ENCODE data around the gene TRAF7.

TRAF7 gene

GRCh38 chr16:2142942-2143877 lies 12.4 kb upstream of the TRAF7 start:
- H3K9me3 ChIP-seq (ENCODE audit: control insufficient read depth, insufficient read depth, low read length): no peaks in the 10 kb centered on the region
- H3K4me1 ChIP-seq (ENCODE audit: control insufficient read depth, insufficient read depth, low read length): no peaks in the 10 kb centered on the region
- H3K36me3 ChIP-seq (ENCODE audit: control insufficient read depth, insufficient read depth, low read length): no peaks in the 10 kb centered on the region
- no peak overlapping the region for H3K4me3 ChIP-seq (ENCODE audit: low read depth, low read length)
- no peak overlapping the region for H3K9ac ChIP-seq (ENCODE audit: low read depth, low read length)
- H3K27me3 ChIP-seq (ENCODE audit: control insufficient read depth, insufficient read depth, low read length): no peaks in the 10 kb centered on the region

- H3K4me1 ChIP-seq (ENCODE audit: control insufficient read depth, insufficient read depth, low read length): no peaks in the 10 kb centered on the region
- no peaks in the 10 kb centered on the region for H3K27me3 ChIP-seq (ENCODE audit: control insufficient read depth, insufficient read depth, low read length)
- H3K9ac ChIP-seq (ENCODE audit: low read depth, low read length): no peak overlapping the region
- H3K9me3 ChIP-seq (ENCODE audit: control insufficient read depth, insufficient read depth, low read length): no peaks in the 10 kb centered on the region
- H3K36me3 ChIP-seq (ENCODE audit: control insufficient read depth, insufficient read depth, low read length): no peaks in the 10 kb centered on the region
- H3K4me3 ChIP-seq (ENCODE audit: low read depth, low read length): no peak overlapping the region
Observed at GRCh38 chr16:2143878-2144485, 11.6 kb upstream of the TRAF7 start.

GRCh38 chr16:2145843-2146242 lies 9.7 kb upstream of the TRAF7 start:
- Histone ChIP-seq H3K27me3 (ENCODE audit: control insufficient read depth, insufficient read depth, low read length) (no peaks in the 10 kb centered on the region), H3K4me1 (ENCODE audit: control insufficient read depth, insufficient read depth, low read length) (peaks cover 3% of the 10 kb centered on the region), H3K9me3 (ENCODE audit: control insufficient read depth, insufficient read depth, low read length) (no peaks in the 10 kb centered on the region), H3K4me3 (ENCODE audit: low read depth, low read length) (no peak overlapping the region), H3K9ac (ENCODE audit: low read depth, low read length) (no peak overlapping the region), H3K36me3 (ENCODE audit: control insufficient read depth, insufficient read depth, low read length) (no peaks in the 10 kb centered on the region)

- no peak overlapping the region for H3K9ac ChIP-seq (ENCODE audit: low read depth, low read length)
- no peaks in the 10 kb centered on the region for H3K9me3 ChIP-seq (ENCODE audit: control insufficient read depth, insufficient read depth, low read length)
- H3K4me1 ChIP-seq (ENCODE audit: control insufficient read depth, insufficient read depth, low read length): peaks cover 7% of the 10 kb centered on the region
- no peak overlapping the region for H3K4me3 ChIP-seq (ENCODE audit: low read depth, low read length)
- H3K27me3 ChIP-seq (ENCODE audit: control insufficient read depth, insufficient read depth, low read length): no peaks in the 10 kb centered on the region
- H3K36me3 ChIP-seq (ENCODE audit: control insufficient read depth, insufficient read depth, low read length): peaks cover 4% of the 10 kb centered on the region
Observed at GRCh38 chr16:2147378-2147777, 8.2 kb upstream of the TRAF7 start.

- Histone ChIP-seq H3K36me3 (ENCODE audit: control insufficient read depth, insufficient read depth, low read length) (peaks cover 11% of the 10 kb centered on the region), H3K4me1 (ENCODE audit: control insufficient read depth, insufficient read depth, low read length) (peaks cover 7% of the 10 kb centered on the region), H3K27me3 (ENCODE audit: control insufficient read depth, insufficient read depth, low read length) (no peaks in the 10 kb centered on the region), H3K4me3 (ENCODE audit: low read depth, low read length) (peak within 1 kb of the TSS; percentile 54), H3K9ac (ENCODE audit: low read depth, low read length) (peak within 1 kb of the TSS; percentile 12), H3K9me3 (ENCODE audit: control insufficient read depth, insufficient read depth, low read length) (no peaks in the 10 kb centered on the region)
Observed at GRCh38 chr16:2147981-2148671, 7.5 kb upstream of the TRAF7 start, which contains the start of gene RAB26. Gene RAB26, plus strand, starts transcription at chr16:2148625. Its CDS starts 159 bp downstream, at chr16:2148784.

- Histone ChIP-seq H3K9me3 (ENCODE audit: control insufficient read depth, insufficient read depth, low read length) (no peaks in the 10 kb centered on the region), H3K27me3 (ENCODE audit: control insufficient read depth, insufficient read depth, low read length) (no peaks in the 10 kb centered on the region), H3K4me1 (ENCODE audit: control insufficient read depth, insufficient read depth, low read length) (peaks cover 7% of the 10 kb centered on the region), H3K9ac (ENCODE audit: low read depth, low read length) (peak overlapping the region; percentile 12), H3K36me3 (ENCODE audit: control insufficient read depth, insufficient read depth, low read length) (peaks cover 20% of the 10 kb centered on the region), H3K4me3 (ENCODE audit: low read depth, low read length) (peak overlapping the region; percentile 54)
Observed at GRCh38 chr16:2148714-2149629, 6.6 kb upstream of the TRAF7 start.

- Histone ChIP-seq H3K36me3 (ENCODE audit: control insufficient read depth, insufficient read depth, low read length) (peaks cover 28% of the 10 kb centered on the region), H3K4me1 (ENCODE audit: control insufficient read depth, insufficient read depth, low read length) (peaks cover 7% of the 10 kb centered on the region), H3K4me3 (ENCODE audit: low read depth, low read length) (peak overlapping the region; percentile 54), H3K27me3 (ENCODE audit: control insufficient read depth, insufficient read depth, low read length) (no peaks in the 10 kb centered on the region), H3K9ac (ENCODE audit: low read depth, low read length) (peak overlapping the region; percentile 47), H3K9me3 (ENCODE audit: control insufficient read depth, insufficient read depth, low read length) (no peaks in the 10 kb centered on the region)
Observed at GRCh38 chr16:2149630-2150417, 5.8 kb upstream of the TRAF7 start.

- Histone ChIP-seq H3K9me3 (ENCODE audit: control insufficient read depth, insufficient read depth, low read length) (no peaks in the 10 kb centered on the region), H3K4me1 (ENCODE audit: control insufficient read depth, insufficient read depth, low read length) (peaks cover 7% of the 10 kb centered on the region), H3K9ac (ENCODE audit: low read depth, low read length) (no peak overlapping the region), H3K4me3 (ENCODE audit: low read depth, low read length) (peak overlapping the region; percentile 54), H3K27me3 (ENCODE audit: control insufficient read depth, insufficient read depth, low read length) (no peaks in the 10 kb centered on the region), H3K36me3 (ENCODE audit: control insufficient read depth, insufficient read depth, low read length) (peaks cover 31% of the 10 kb centered on the region)
Observed at GRCh38 chr16:2150418-2151187, 5.0 kb upstream of the TRAF7 start.

- Histone ChIP-seq H3K9ac (ENCODE audit: low read depth, low read length) (peak overlapping the region; percentile 47), H3K27me3 (ENCODE audit: control insufficient read depth, insufficient read depth, low read length) (no peaks in the 10 kb centered on the region), H3K4me3 (ENCODE audit: low read depth, low read length) (peak overlapping the region; percentile 24), H3K36me3 (ENCODE audit: control insufficient read depth, insufficient read depth, low read length) (peaks cover 31% of the 10 kb centered on the region), H3K9me3 (ENCODE audit: control insufficient read depth, insufficient read depth, low read length) (no peaks in the 10 kb centered on the region), H3K4me1 (ENCODE audit: control insufficient read depth, insufficient read depth, low read length) (peaks cover 7% of the 10 kb centered on the region)
Observed at GRCh38 chr16:2151188-2152091, 4.1 kb upstream of the TRAF7 start.

Measured in iPS-15b (cell line).